WERI-Rb-1 (cell line): ENCODE measurements around the gene ATP10A.

Experiments used
- DNase-seq: peaks from one replicate; pipeline ENCODE4 v3.0.0-alpha.2; 2020
- H3K27ac ChIP-seq: fragments of 250-450 bp; sonication (Bioruptor Pico); 2 replicates; pipeline ENCODE4 v1.5.1; 2020; ENCODE audit warnings: mild to moderate bottlenecking, moderate library complexity
- H3K27me3 ChIP-seq: fragments of 250-450 bp; sonication (Bioruptor Pico); 2 replicates; pipeline ENCODE4 v1.5.1; 2021; ENCODE audit warnings: mild to moderate bottlenecking, low read depth, moderate library complexity; ENCODE audit not compliant: insufficient read depth, severe bottlenecking
- H3K36me3 ChIP-seq: fragments of 250-450 bp; sonication (Bioruptor Pico); 2 replicates; pipeline ENCODE4 v1.5.1; 2020; ENCODE audit warnings: mild to moderate bottlenecking, moderate library complexity
- H3K4me3 ChIP-seq: 2 replicates; pipeline ENCODE4 v1.5.1; 2011; ENCODE audit warnings: low read depth, mild to moderate bottlenecking, control low read depth, low read length
- H3K9me3 ChIP-seq: fragments of 250-450 bp; sonication (Bioruptor Pico); 2 replicates; pipeline ENCODE4 v1.5.1; 2021; ENCODE audit warnings: mild to moderate bottlenecking, moderate library complexity; ENCODE audit not compliant: severe bottlenecking
- CTCF ChIP-seq: IDR thresholded peaks from 2 replicates; pipeline ENCODE4 v1.5.1; 2011; ENCODE audit warnings: low read depth, mild to moderate bottlenecking, control low read depth, inconsistent platforms, low read length

The ATP10A gene

GRCh38 chr15:25716414-25717126 lies 146.6 kb downstream of the ATP10A start:
- no peaks in the 10 kb centered on the region for H3K9me3 ChIP-seq
- no peak overlapping the region for H3K4me3 ChIP-seq
- DNase-seq, result no peak
- no peak for TF ChIP-seq CTCF
- no peak overlapping the region for H3K27ac ChIP-seq
- H3K27me3 ChIP-seq, result no peaks in the 10 kb centered on the region
- no peaks in the 10 kb centered on the region for H3K36me3 ChIP-seq

GRCh38 chr15:25715536-25716413 lies 147.4 kb downstream of the ATP10A start:
- Histone ChIP-seq H3K9me3 (no peaks in the 10 kb centered on the region), H3K4me3 (no peak overlapping the region), H3K27me3 (no peaks in the 10 kb centered on the region), H3K27ac (no peak overlapping the region), H3K36me3 (no peaks in the 10 kb centered on the region)
- DNase-seq, result peak; percentile 49
- TF ChIP-seq CTCF, result no peak

GRCh38 chr15:25714538-25714840 lies 148.6 kb downstream of the ATP10A start:
- Histone ChIP-seq H3K27me3 (no peaks in the 10 kb centered on the region), H3K36me3 (no peaks in the 10 kb centered on the region), H3K4me3 (no peak overlapping the region), H3K9me3 (no peaks in the 10 kb centered on the region), H3K27ac (no peak overlapping the region)
- no peak for TF ChIP-seq CTCF
- no peak for DNase-seq

- DNase-seq, result no peak
- Histone ChIP-seq H3K9me3 (no peaks in the 10 kb centered on the region), H3K27me3 (no peaks in the 10 kb centered on the region), H3K4me3 (no peak overlapping the region), H3K36me3 (no peaks in the 10 kb centered on the region), H3K27ac (no peak overlapping the region)
- TF ChIP-seq CTCF, result no peak
Measured at GRCh38 chr15:25713736-25714537, 149.2 kb downstream of the ATP10A start.

GRCh38 chr15:25712961-25713355 lies 150.2 kb downstream of the ATP10A start:
- TF ChIP-seq CTCF, result no peak
- H3K4me3 ChIP-seq, result no peak overlapping the region
- H3K9me3 ChIP-seq, result no peaks in the 10 kb centered on the region
- no peak overlapping the region for H3K27ac ChIP-seq
- no peaks in the 10 kb centered on the region for H3K27me3 ChIP-seq
- H3K36me3 ChIP-seq, result no peaks in the 10 kb centered on the region
- DNase-seq, result no peak
